Measurements from ENCODE around the gene MYBBP1A. TPM values are rescaled to one million over a fixed set of nuclear protein-coding genes. Genes with fewer than 3 reads are reported as not detected.

MYBBP1A gene
- total and polyA plus RNA-seq, 10 donors, result 24.7 to 71.2 (median 51.5) TPM

DNA sequence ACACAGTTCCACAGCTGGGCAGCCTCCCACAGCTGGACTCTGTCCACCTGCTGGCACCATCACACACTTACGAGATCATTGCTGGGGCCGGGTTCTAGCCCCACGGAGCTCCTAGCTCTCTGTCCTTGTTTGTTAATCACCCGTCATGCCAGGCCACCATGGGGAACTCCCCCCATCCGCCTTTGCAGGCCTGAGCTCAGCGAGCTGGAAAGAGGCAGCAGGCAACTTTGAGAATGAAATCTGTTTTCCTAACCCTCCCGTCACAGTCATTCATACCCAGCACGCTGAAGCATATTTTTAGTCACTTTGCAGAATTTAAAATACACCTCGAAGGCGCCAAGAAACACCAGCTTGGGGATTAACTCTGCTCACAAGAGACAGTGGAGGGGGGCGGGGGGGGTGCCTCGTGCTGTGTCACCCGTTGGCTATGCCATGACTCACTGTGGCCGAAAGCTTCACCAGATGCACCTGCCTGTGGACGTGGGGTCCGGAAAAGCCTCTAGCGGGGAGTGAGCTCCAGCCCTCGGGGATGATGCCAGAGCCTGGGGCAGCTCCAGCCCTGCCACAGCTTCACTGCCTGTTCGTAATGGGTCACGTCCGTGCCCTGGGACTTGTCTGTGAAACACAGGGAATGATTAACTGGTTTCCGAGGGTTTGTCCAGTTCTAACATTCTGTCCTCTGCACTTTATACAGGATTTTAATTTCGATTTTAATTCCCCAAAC lies 57.9 kb downstream of the MYBBP1A start:
- intact Hi-C loops (cut with DNase I; ENCODE audit: low total_unique reads), result no loop called here
- Histone ChIP-seq H3K9me3 (no peaks in the 10 kb centered on the region), H3K27ac (no peak overlapping the region), H3K36me3 (no peaks in the 10 kb centered on the region), H3K4me1 (peaks cover 26 to 67% (median 49%) of the 10 kb centered on the region in 6 donors), H3K27me3 (replicated peaks in 1 of 7) (peaks cover 0 to 43% (median 21%) of the 10 kb centered on the region in 7 donors), H3K4me3 (no peak overlapping the region)
- TF ChIP-seq, protein P1, sequence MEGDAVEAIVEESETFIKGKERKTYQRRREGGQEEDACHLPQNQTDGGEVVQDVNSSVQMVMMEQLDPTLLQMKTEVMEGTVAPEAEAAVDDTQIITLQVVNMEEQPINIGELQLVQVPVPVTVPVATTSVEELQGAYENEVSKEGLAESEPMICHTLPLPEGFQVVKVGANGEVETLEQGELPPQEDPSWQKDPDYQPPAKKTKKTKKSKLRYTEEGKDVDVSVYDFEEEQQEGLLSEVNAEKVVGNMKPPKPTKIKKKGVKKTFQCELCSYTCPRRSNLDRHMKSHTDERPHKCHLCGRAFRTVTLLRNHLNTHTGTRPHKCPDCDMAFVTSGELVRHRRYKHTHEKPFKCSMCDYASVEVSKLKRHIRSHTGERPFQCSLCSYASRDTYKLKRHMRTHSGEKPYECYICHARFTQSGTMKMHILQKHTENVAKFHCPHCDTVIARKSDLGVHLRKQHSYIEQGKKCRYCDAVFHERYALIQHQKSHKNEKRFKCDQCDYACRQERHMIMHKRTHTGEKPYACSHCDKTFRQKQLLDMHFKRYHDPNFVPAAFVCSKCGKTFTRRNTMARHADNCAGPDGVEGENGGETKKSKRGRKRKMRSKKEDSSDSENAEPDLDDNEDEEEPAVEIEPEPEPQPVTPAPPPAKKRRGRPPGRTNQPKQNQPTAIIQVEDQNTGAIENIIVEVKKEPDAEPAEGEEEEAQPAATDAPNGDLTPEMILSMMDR (IDR thresholded peaks at IDR 0.05 in 8 of 11, conservative IDR thresholded peaks at IDR 0.05 in 3 of 11), result no peak
- TF ChIP-seq POLR2A (IDR thresholded peaks at IDR 0.05) (no peak), POLR2AphosphoS5 (IDR thresholded peaks at IDR 0.05) (no peak)
- no peak for DNase-seq
- WGBS, 5 donors, result 65 to 76% (median 69%) methylated on average over 20 to 23 of the region's 23 CpGs

DNA sequence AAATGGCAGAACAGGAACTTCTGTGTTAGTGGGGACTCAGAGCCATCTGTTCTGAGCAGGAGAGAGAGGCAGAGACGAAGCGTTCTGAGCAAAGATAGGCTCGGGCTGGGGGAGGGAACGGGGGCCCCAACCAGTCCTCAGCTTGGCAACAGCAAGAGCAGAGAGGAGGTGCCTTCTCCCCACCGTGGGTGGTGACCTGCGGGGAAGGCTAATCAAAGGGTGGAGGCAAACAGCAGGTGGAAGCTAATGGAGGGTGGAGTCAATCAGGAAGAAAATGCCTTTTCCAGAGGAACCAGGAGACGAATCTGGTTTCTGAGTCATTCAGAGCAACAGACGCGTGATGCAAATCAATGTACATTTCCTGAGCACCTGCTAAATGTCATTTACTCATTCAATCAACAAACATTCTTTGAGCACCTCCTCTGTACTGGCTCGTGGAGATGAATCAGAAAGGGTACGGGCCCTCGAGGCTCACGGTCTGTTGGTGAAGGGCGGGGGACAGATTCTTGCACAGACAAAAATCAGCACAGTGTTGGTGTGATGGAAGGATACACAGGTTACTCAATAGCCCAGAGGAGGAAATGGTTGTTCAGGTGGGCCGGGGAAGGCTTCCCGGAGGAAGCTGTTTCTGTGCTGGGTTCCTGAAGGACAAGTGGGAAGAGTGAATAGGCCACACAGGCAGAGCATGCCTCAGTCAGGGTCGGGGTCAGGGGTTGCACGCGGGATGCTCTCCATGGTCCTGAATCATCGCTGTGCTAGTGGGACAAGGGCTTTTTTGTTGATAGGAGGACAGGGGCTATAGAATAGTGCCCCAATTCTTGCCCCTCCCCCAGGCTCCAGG lies 62.2 kb downstream of the MYBBP1A start:
- intact Hi-C loops (cut with DNase I; ENCODE audit: low total_unique reads), result no loop called here
- Histone ChIP-seq H3K27ac (no peak overlapping the region), H3K27me3 (replicated peaks in 1 of 7) (peaks cover 0 to 2% (median 0%) of the 10 kb centered on the region in 7 donors), H3K36me3 (no peaks in the 10 kb centered on the region), H3K9me3 (no peaks in the 10 kb centered on the region), H3K4me1 (peaks cover under 1 to 51% (median 21%) of the 10 kb centered on the region in 6 donors), H3K4me3 (no peak overlapping the region)
- DNase-seq, result no peak
- no peak for TF ChIP-seq POLR2A (IDR thresholded peaks at IDR 0.05)
- TF ChIP-seq, protein P1 (IDR thresholded peaks at IDR 0.05 in 8 of 11, conservative IDR thresholded peaks at IDR 0.05 in 3 of 11), result no peak
- TF ChIP-seq POLR2AphosphoS5 (IDR thresholded peaks at IDR 0.05), result no peak
- WGBS, 5 donors, result 32 to 55% (median 41%) methylated on average over 20 of the region's 20 CpGs

DNA sequence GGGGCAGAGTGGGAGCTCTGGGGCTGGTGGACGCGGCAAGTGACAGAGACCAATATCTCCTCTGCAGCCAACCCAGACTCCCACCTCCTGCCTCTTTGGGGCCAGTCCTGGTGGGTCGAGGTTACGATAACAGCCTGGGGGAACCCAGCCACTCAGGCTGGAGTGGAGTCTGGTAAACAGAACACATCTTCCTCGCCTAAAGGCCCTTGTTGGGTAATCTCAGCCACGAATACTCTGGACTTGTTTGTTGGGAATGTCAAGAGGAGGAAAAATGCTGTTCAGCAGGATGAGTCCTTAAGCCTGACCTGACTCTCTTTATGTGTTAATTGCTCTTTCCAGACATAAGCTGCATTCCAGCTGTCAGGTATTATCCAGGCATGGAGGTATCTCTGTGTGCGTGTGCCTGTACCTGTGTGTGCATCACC lies 64.5 kb downstream of the MYBBP1A start:
- intact Hi-C loops (cut with DNase I; ENCODE audit: low total_unique reads), result no loop called here
- Histone ChIP-seq H3K36me3 (no peaks in the 10 kb centered on the region), H3K9me3 (no peaks in the 10 kb centered on the region), H3K27ac (no peak overlapping the region), H3K27me3 (replicated peaks in 1 of 7) (no peaks in the 10 kb centered on the region), H3K4me1 (peaks cover 11 to 61% (median 34%) of the 10 kb centered on the region in 6 donors), H3K4me3 (no peak overlapping the region)
- TF ChIP-seq, protein P1 (IDR thresholded peaks at IDR 0.05 in 8 of 11, conservative IDR thresholded peaks at IDR 0.05 in 3 of 11), result no peak
- TF ChIP-seq POLR2AphosphoS5 (IDR thresholded peaks at IDR 0.05), result no peak
- TF ChIP-seq POLR2A (IDR thresholded peaks at IDR 0.05), result no peak
- WGBS, 5 donors, result 76 to 92% (median 88%) methylated on average over 7 of the region's 7 CpGs
- no peak for DNase-seq

DNA sequence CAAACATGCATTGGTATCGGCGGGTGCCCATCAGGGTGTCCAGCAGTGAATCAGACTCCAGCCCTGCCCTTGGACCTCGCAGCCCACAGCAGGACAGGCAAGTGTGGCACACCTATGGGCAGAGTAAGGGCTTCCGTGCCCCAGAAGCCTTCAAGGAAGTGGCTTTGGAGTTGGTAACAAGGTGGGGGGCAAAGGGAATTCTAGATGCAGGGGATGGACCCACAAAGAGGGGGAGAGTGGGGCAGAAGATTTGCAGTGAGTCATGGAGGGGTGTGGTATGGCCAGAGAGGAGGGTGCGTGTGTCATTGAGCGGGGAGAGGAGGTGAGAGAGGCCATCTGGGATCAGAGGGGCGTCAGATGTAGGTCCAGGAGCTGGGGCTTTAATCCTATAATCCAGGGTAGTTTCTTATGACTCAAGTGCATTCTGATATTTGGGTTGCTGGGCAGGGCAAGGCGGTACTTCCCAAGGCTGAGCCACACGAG lies 65.0 kb downstream of the MYBBP1A start:
- no peaks in the 10 kb centered on the region for H3K27me3 ChIP-seq (replicated peaks in 1 of 7)
- 78 to 92% (median 82%) methylated on average over 9 of the region's 9 CpGs for WGBS, 5 donors
- H3K4me3 ChIP-seq, result no peak overlapping the region
- H3K9me3 ChIP-seq, result no peaks in the 10 kb centered on the region
- no peaks in the 10 kb centered on the region for H3K36me3 ChIP-seq
- TF ChIP-seq, protein P1 (IDR thresholded peaks at IDR 0.05 in 8 of 11, conservative IDR thresholded peaks at IDR 0.05 in 3 of 11), result no peak
- no peak for DNase-seq
- H3K4me1 ChIP-seq, result peaks cover 11 to 66% (median 39%) of the 10 kb centered on the region in 6 donors
- no peak overlapping the region for H3K27ac ChIP-seq
- intact Hi-C loops (cut with DNase I; ENCODE audit: low total_unique reads), result no loop called here
